GM12872 (cell line): Measurements from ENCODE around the gene PKNOX2.

Experiments
- CTCF ChIP-seq: IDR thresholded peaks from 3 replicates; pipeline ENCODE4 v1.5.1; 2011; ENCODE audit warnings: low read depth, mild to moderate bottlenecking, low read length, moderate library complexity; ENCODE audit not compliant: insufficient read depth

PKNOX2 gene

GRCh38 chr11:125280646-125281045 is 116.1 kb downstream of the PKNOX2 start:
- no peak for TF ChIP-seq CTCF

- TF ChIP-seq CTCF, result no peak
Measured at GRCh38 chr11:125281831-125282595, 117.5 kb downstream of the PKNOX2 start.

- TF ChIP-seq CTCF, result no peak
Measured at GRCh38 chr11:125282596-125282914, 118.0 kb downstream of the PKNOX2 start.

GRCh38 chr11:125284245-125284850 is 119.8 kb downstream of the PKNOX2 start:
- TF ChIP-seq CTCF, result no peak

GRCh38 chr11:125285844-125286243 is 121.3 kb downstream of the PKNOX2 start:
- TF ChIP-seq CTCF, result no peak

GRCh38 chr11:125286486-125286885 is 121.9 kb downstream of the PKNOX2 start:
- no peak for TF ChIP-seq CTCF

GRCh38 chr11:125287491-125288210 is 123.1 kb downstream of the PKNOX2 start:
- TF ChIP-seq CTCF, result no peak
